ENCODE measurements around the gene PLXNB2. TPM values are rescaled to one million over a fixed set of nuclear protein-coding genes. Genes with fewer than 3 reads are reported as not detected.

Gene PLXNB2
- total and polyA plus RNA-seq, 2 donors from 2014 or later = 128 to 383 TPM

- H3K9me3 ChIP-seq (ENCODE audit: control insufficient read depth in 2 of 3, insufficient read depth in 1 of 3, low read length in 3 of 3) = peaks cover 0 to 14% (median 0%) of the 10 kb centered on the region in 3 donors
- peaks cover 0 to 2% (median 0%) of the 10 kb centered on the region in 3 donors for H3K36me3 ChIP-seq (ENCODE audit: control insufficient read depth in 2 of 3, insufficient read depth in 3 of 3, low read length in 3 of 3)
- no peaks in the 10 kb centered on the region for H3K27me3 ChIP-seq (ENCODE audit: control insufficient read depth, insufficient read depth, low read length)
- no peak overlapping the region for H3K27ac ChIP-seq (ENCODE audit: low read depth in 2 of 2, low read length in 2 of 2)
- H3K9ac ChIP-seq (ENCODE audit: low read length in 3 of 3) = no peak overlapping the region
- TF ChIP-seq CTCF (IDR thresholded peaks at IDR 0.05; ENCODE audit: borderline replicate concordance, extremely low read depth, insufficient read depth) = no peak
- DNase-seq (no peak), FAIRE-seq (no peak)
- H3K4me3 ChIP-seq (ENCODE audit: low read length in 3 of 3) = peak overlapping the region in 1 of 3 donors; percentile 50
- intact Hi-C loops (cut with DNase I) = loop anchor here (5.0 kb wide), 1 partner anchor 78 kb away; the partner anchor contains the start of gene MAPK12
- H3K4me1 ChIP-seq (ENCODE audit: control insufficient read depth in 2 of 3, insufficient read depth in 2 of 3, low read depth in 1 of 3, low read length in 3 of 3) = peaks cover 0 to 6% (median 0%) of the 10 kb centered on the region in 3 donors
Observed at GRCh38 chr22:50339945-50340879, 32.8 kb upstream of the PLXNB2 start.

- DNase-seq (no peak), FAIRE-seq (no peak)
- intact Hi-C loops (cut with DNase I) = loop anchor here (5.0 kb wide), 1 partner anchor 77 kb away; the partner anchor contains the start of gene MAPK12
- peak overlapping the region in 1 of 3 donors; percentile 50 for H3K4me3 ChIP-seq (ENCODE audit: low read length in 3 of 3)
- peaks cover 0 to 2% (median 0%) of the 10 kb centered on the region in 3 donors for H3K36me3 ChIP-seq (ENCODE audit: control insufficient read depth in 2 of 3, insufficient read depth in 3 of 3, low read length in 3 of 3)
- no peaks in the 10 kb centered on the region for H3K27me3 ChIP-seq (ENCODE audit: control insufficient read depth, insufficient read depth, low read length)
- H3K9me3 ChIP-seq (ENCODE audit: control insufficient read depth in 2 of 3, insufficient read depth in 1 of 3, low read length in 3 of 3) = peaks cover 0 to 14% (median 0%) of the 10 kb centered on the region in 3 donors
- peak overlapping the region in 1 of 3 donors; percentile 8 for H3K9ac ChIP-seq (ENCODE audit: low read length in 3 of 3)
- peaks cover 0 to 6% (median 0%) of the 10 kb centered on the region in 3 donors for H3K4me1 ChIP-seq (ENCODE audit: control insufficient read depth in 2 of 3, insufficient read depth in 2 of 3, low read depth in 1 of 3, low read length in 3 of 3)
- TF ChIP-seq CTCF (IDR thresholded peaks at IDR 0.05; ENCODE audit: borderline replicate concordance, extremely low read depth, insufficient read depth) = no peak
- H3K27ac ChIP-seq (ENCODE audit: low read depth in 2 of 2, low read length in 2 of 2) = no peak overlapping the region
Observed at GRCh38 chr22:50338860-50339462, 31.5 kb upstream of the PLXNB2 start.

DNA sequence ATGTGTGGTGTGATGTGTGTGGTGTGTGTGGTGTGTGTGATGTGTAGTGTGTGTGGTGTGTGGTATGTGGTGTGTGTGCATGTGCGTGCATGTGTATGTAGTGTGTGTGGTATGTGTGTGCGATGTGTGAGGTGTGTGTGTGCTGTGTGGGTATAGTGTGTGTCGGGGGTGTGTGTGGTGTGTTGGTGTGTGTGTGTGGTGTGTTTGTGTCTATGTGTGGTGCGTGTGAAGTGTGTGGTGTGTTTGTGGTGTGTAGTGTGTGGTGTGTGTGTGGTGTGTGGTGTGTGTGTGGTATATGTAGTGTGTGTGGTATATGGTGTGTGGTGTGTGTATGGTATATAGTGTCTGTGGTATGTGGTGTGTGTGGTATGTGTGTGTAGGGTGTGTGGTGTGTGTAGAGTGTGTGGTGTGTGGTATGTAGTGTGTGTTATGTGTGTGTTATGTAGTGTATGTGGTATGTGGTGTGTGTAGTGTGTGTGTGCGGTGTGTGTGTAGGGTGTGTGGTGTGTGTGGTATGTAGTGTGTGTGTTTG, 30.7 kb upstream of the PLXNB2 start:
- Histone ChIP-seq H3K4me3 (ENCODE audit: low read length in 3 of 3) (peak overlapping the region in 1 of 3 donors; percentile 12), H3K36me3 (ENCODE audit: control insufficient read depth in 2 of 3, insufficient read depth in 3 of 3, low read length in 3 of 3) (peaks cover 0 to 2% (median 0%) of the 10 kb centered on the region in 3 donors), H3K9me3 (ENCODE audit: control insufficient read depth in 2 of 3, insufficient read depth in 1 of 3, low read length in 3 of 3) (peaks cover 0 to 14% (median 0%) of the 10 kb centered on the region in 3 donors), H3K9ac (ENCODE audit: low read length in 3 of 3) (no peak overlapping the region), H3K4me1 (ENCODE audit: control insufficient read depth in 2 of 3, insufficient read depth in 2 of 3, low read depth in 1 of 3, low read length in 3 of 3) (peaks cover 0 to 6% (median 0%) of the 10 kb centered on the region in 3 donors), H3K27ac (ENCODE audit: low read depth in 2 of 2, low read length in 2 of 2) (no peak overlapping the region), H3K27me3 (ENCODE audit: control insufficient read depth, insufficient read depth, low read length) (no peaks in the 10 kb centered on the region)
- TF ChIP-seq CTCF (IDR thresholded peaks at IDR 0.05; ENCODE audit: borderline replicate concordance, extremely low read depth, insufficient read depth) = no peak
- intact Hi-C loops (cut with DNase I) = loop anchor here (5.0 kb wide), 1 partner anchor 76 kb away; the partner anchor contains the start of gene MAPK12
- DNase-seq (no peak), FAIRE-seq (no peak)

Data from kidney (tissue), 14 donors.